ENCODE results near the gene TREX2. TPM values are rescaled to one million over a fixed set of nuclear protein-coding genes. Genes with fewer than 3 reads are reported as not detected.

Gene TREX2
- total RNA-seq, 3 donors from 2014 or later = 1.0 to 4.3 (median 1.9) TPM

- Histone ChIP-seq H3K27me3 (peaks cover 0 to 76% of the 10 kb centered on the region in 2 donors), H3K4me3 (no peak overlapping the region), H3K36me3 (no peaks in the 10 kb centered on the region), H3K9me3 (no peaks in the 10 kb centered on the region), H3K4me1 (no peaks in the 10 kb centered on the region), H3K27ac (no peak overlapping the region)
- DNase-seq (ENCODE audit: low spot score in 2 of 2) = no peak
- intact Hi-C loops (cut with DNase I; ENCODE audit: low total_unique reads) = no loop called here
- no peak for TF ChIP-seq POLR2A (IDR thresholded peaks at IDR 0.05)
- no peak for TF ChIP-seq POLR2AphosphoS5 (IDR thresholded peaks at IDR 0.05)
- no peak for TF ChIP-seq CTCF (IDR thresholded peaks at IDR 0.05)
These were observed 28.2 kb downstream of the TREX2 start for GRCh38 chrX:153417637-153418036.

GRCh38 chrX:153416781-153417450, 28.9 kb downstream of the TREX2 start:
- no peak for DNase-seq (ENCODE audit: low spot score in 2 of 2)
- intact Hi-C loops (cut with DNase I; ENCODE audit: low total_unique reads) = no loop called here
- H3K27me3 ChIP-seq = peaks cover 0 to 78% of the 10 kb centered on the region in 2 donors
- no peaks in the 10 kb centered on the region for H3K36me3 ChIP-seq
- no peaks in the 10 kb centered on the region for H3K4me1 ChIP-seq
- no peaks in the 10 kb centered on the region for H3K9me3 ChIP-seq
- TF ChIP-seq POLR2A (IDR thresholded peaks at IDR 0.05) (no peak), POLR2AphosphoS5 (IDR thresholded peaks at IDR 0.05) (no peak), CTCF (IDR thresholded peaks at IDR 0.05) (no peak)
- no peak overlapping the region for H3K27ac ChIP-seq
- H3K4me3 ChIP-seq = no peak overlapping the region

GRCh38 chrX:153414856-153415510, 30.9 kb downstream of the TREX2 start:
- no peaks in the 10 kb centered on the region for H3K4me1 ChIP-seq
- TF ChIP-seq POLR2AphosphoS5 (IDR thresholded peaks at IDR 0.05) (peak in 1 of 3 donors; percentile 21), POLR2A (IDR thresholded peaks at IDR 0.05) (no peak), CTCF (IDR thresholded peaks at IDR 0.05) (no peak)
- no peaks in the 10 kb centered on the region for H3K9me3 ChIP-seq
- intact Hi-C loops (cut with DNase I; ENCODE audit: low total_unique reads) = no loop called here
- no peak overlapping the region for H3K4me3 ChIP-seq
- H3K27me3 ChIP-seq = peaks cover 0 to 90% of the 10 kb centered on the region in 2 donors
- no peak for DNase-seq (ENCODE audit: low spot score in 2 of 2)
- no peaks in the 10 kb centered on the region for H3K36me3 ChIP-seq
- H3K27ac ChIP-seq = peak overlapping the region in 1 of 2 donors; percentile 6

GRCh38 chrX:153413731-153414130, 32.1 kb downstream of the TREX2 start:
- no peak overlapping the region for H3K4me3 ChIP-seq
- no peaks in the 10 kb centered on the region for H3K36me3 ChIP-seq
- no peak overlapping the region for H3K27ac ChIP-seq
- H3K27me3 ChIP-seq = peaks cover 0 to 77% of the 10 kb centered on the region in 2 donors
- no peak for DNase-seq (ENCODE audit: low spot score in 2 of 2)
- TF ChIP-seq POLR2A (IDR thresholded peaks at IDR 0.05) (no peak), CTCF (IDR thresholded peaks at IDR 0.05) (no peak), POLR2AphosphoS5 (IDR thresholded peaks at IDR 0.05) (no peak)
- no peaks in the 10 kb centered on the region for H3K9me3 ChIP-seq
- intact Hi-C loops (cut with DNase I; ENCODE audit: low total_unique reads) = no loop called here
- H3K4me1 ChIP-seq = no peaks in the 10 kb centered on the region

All from breast epithelium (tissue), 4 donors.